ENCODE data around the gene FOXP1. TPM values are rescaled to one million over a fixed set of nuclear protein-coding genes. Genes with fewer than 3 reads are reported as not detected.
A peak's percentile ranks its signal among the peaks of the same experiment; 100 is the strongest.

Gene FOXP1
- total and polyA plus RNA-seq, 9 of the 15 experiments (the other 6 are each of a cell fraction or from before 2014, with no cell fraction given): 7.7 to 34.5 (median 13.7) TPM

- ATAC-seq (peak; percentile 17), DNase-seq (ENCODE audit: extremely low read depth in 1 of 4, low spot score in 3 of 4) (peak in 1 of 4 experiments; percentile 44), FAIRE-seq (peak; percentile 11)
- peak overlapping the region; percentile 72 for H2AFZ ChIP-seq (ENCODE audit: low read depth, low read length)
- peaks cover 35% of the 10 kb centered on the region for H3K79me2 ChIP-seq (ENCODE audit: control insufficient read depth, insufficient read depth, low read length)
- ChIA-PET POLR2A (interaction anchor here (1.2 to 1.9 kb wide), 2 partner anchors 9 to 94 kb away, joined by 3 to 5 read pairs; no protein-coding TSS in a partner anchor), CTCF (ENCODE audit: low intra/inter-chr PET ratio) (no interaction called here)
- H3K4me1 ChIP-seq (replicated peaks in 1 of 2; ENCODE audit: control insufficient read depth in 2 of 2, insufficient read depth in 2 of 2, low read length in 2 of 2): peaks cover 0 to 27% of the 10 kb centered on the region in 2 experiments; a peak in 4 of 5 replicates
- no peaks in the 10 kb centered on the region for H4K20me1 ChIP-seq (replicated peaks; ENCODE audit: control insufficient read depth, insufficient read depth, low read length)
- peak overlapping the region in 1 of 2 experiments; percentile 74; a peak in 3 of 4 replicates for H3K9ac ChIP-seq (ENCODE audit: insufficient read depth in 1 of 2, low read depth in 2 of 2, low read length in 2 of 2)
- peak overlapping the region; percentile 83 for H3K27ac ChIP-seq (ENCODE audit: extremely low read depth, low read depth, low read length)
- peak overlapping the region; percentile 80 for H3K4me2 ChIP-seq (ENCODE audit: insufficient read depth, low read length)
- H3K9me3 ChIP-seq (replicated peaks; ENCODE audit: control insufficient read depth, insufficient read depth, low read depth, low read length): no peaks in the 10 kb centered on the region
- intact Hi-C loops (cut with micrococcal nuclease) (loop anchor here (5.0 to 10.0 kb wide), 2 partner anchors 76 to 383 kb away; no protein-coding TSS in a partner anchor), in situ Hi-C loops (cut with MboI) (no loop called here)
- H3K9me1 ChIP-seq (ENCODE audit: control insufficient read depth, insufficient read depth, low read length): no peaks in the 10 kb centered on the region
- no peak overlapping the region; the same call in 1 of the 2 replicates for H3K4me3 ChIP-seq
- 8% methylated on average over 10 of the region's 10 CpGs for WGBS (ENCODE audit: insufficient coverage, low coverage, missing lambda C conversion rate)
- BruUV-seq (replicated peaks): no TSS peak
- H3K27me3 ChIP-seq (ENCODE audit: control insufficient read depth in 2 of 2, insufficient read depth in 2 of 2, low read length in 2 of 2): no peaks in the 10 kb centered on the region
- H3K36me3 ChIP-seq (ENCODE audit: control insufficient read depth, insufficient read depth, low read length): no peaks in the 10 kb centered on the region
- TF ChIP-seq HES1 (IDR thresholded peaks at IDR 0.05; ENCODE audit: low read depth) (no peak), MYC (IDR thresholded peaks at IDR 0.05; ENCODE audit: low read depth, low read length) (no peak), MYC (CRISPR knock-in tag; IDR thresholded peaks at IDR 0.05; ENCODE audit: borderline replicate concordance, low read depth) (no peak), NFIC (IDR thresholded peaks at IDR 0.05) (no peak), SRSF3 (IDR thresholded peaks at IDR 0.05; ENCODE audit: insufficient read depth, low read length) (no peak), MLLT1 (IDR thresholded peaks at IDR 0.05) (no peak), FOXP4 (CRISPR knock-in tag; IDR thresholded peaks at IDR 0.05; ENCODE audit: borderline replicate concordance) (no peak), BCOR (IDR thresholded peaks at IDR 0.05) (no peak), NR2F6 (CRISPR knock-in tag; IDR thresholded peaks at IDR 0.05) (no peak), FOXA3 (CRISPR knock-in tag; conservative IDR thresholded peaks at IDR 0.05 in 1 of 2, IDR thresholded peaks at IDR 0.05 in 1 of 2) (0 out of 4 replicates have a peak, but pooled peaks of 1 of the 2 experiments have one; percentile 22), ZC3H8 (IDR thresholded peaks at IDR 0.05) (no peak), SETDB1 (IDR thresholded peaks at IDR 0.05; ENCODE audit: low read length) (no peak), KDM5B (IDR thresholded peaks at IDR 0.05; ENCODE audit: insufficient replicate concordance, low read depth, low read length) (no peak), CREM (IDR thresholded peaks at IDR 0.05; ENCODE audit: low read depth) (no peak), DNMT1 (IDR thresholded peaks at IDR 0.05) (no peak)
Measured at GRCh38 chr3:71131375-71132314, 451.9 kb downstream of the FOXP1 start.
